Stimulated activated CD4-positive, alpha-beta T cell treated with anti-CD3 and anti-CD28 coated beads, Interleukin-4, amount 100 ng/mL, for 48 hours (primary cell): ENCODE data around the gene SLC6A18.

Source experiments
- DNase-seq, 2 donors: peaks; one replicate each; pipeline ENCODE4 v3.0.0-alpha.2; 2020; ENCODE audit warnings: low read depth in 2 of 2

The SLC6A18 gene

DNA sequence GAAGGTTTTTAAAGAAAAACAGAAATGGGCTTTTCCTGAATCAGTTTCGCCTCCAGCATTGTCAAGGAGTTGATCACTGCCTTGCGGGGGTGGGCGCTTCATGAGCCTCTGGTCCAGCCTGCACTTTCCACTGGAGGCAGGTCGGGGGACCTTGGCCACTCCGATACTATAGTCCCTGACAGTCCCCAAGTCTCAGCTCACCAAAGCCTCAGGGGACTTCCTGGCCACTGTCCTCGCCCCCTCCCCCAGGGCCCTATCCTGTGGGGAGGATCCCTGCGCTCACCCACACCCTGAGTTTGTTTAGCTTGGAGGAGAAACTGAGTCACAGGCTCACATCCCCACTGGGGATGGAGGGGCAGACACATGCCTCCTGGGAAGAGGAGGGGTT lies 22.4 kb upstream of the SLC6A18 start:
- no peak for DNase-seq

DNA sequence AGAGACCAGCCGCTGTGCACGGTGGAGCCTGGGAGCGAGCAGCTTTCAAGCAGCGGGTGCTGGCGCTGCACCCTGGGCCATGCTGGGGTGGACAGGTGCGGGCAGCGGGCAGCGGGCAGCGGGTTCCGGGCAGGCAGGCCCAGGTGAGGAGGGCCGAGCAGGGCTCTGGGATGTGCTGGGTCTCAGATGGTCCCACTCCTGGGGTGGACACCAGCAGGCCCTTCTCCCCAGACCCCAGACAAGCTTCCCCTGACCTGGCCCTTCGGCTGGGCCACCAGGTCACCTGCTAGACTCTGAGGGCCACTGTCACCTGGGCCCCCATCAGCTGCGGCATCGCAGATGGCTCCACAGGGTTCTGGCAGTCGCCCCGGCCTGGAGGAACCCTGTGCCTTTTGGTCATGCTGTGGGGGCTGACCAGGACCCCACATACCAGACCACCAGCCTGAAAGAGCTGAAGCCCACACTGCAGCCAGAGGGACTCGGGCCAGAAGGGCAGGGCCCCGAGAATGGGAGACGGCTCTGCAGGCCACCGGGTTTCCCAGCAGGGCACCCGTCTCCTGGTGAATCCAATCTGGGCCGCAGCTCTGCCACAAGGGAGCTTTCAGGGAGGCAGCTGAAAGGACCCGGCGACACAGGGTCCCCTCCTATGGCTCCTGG lies 21.7 kb upstream of the SLC6A18 start:
- no peak for DNase-seq

DNA sequence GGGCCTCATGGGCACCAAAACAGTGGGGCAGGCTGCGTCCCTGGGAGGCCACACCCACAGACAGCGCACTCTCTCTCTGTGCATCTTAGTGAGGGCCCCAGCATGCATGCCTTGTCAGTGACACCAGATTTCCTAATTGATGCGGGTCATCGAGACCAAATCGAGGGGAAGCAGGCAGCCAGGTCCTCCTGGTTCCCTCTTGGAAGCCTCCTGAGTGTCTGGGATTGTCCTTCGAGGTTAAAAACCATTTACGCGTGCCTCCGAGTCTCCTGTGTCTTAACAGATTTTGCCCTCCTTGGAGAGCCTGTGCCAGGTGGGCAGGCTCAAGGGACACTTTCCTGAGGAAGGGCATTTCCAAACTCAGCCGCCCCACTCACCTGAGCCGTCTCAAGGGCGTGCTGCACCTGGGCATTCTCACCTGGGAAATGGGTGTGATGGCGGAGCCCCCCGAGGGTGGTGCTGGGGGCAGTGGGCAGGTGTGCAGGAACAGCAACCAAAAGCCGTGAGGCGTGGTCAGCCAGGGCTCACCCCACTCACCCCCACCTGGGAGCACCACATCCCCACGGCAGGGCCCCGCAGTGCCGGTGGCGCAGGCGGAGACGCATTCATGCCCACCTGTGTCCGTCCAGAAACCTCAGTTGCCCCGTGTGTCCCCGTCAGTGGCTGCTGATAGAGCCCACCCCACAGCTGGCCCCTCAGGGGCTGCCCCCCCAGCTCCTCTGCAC lies 21.1 kb upstream of the SLC6A18 start:
- no peak for DNase-seq

DNA sequence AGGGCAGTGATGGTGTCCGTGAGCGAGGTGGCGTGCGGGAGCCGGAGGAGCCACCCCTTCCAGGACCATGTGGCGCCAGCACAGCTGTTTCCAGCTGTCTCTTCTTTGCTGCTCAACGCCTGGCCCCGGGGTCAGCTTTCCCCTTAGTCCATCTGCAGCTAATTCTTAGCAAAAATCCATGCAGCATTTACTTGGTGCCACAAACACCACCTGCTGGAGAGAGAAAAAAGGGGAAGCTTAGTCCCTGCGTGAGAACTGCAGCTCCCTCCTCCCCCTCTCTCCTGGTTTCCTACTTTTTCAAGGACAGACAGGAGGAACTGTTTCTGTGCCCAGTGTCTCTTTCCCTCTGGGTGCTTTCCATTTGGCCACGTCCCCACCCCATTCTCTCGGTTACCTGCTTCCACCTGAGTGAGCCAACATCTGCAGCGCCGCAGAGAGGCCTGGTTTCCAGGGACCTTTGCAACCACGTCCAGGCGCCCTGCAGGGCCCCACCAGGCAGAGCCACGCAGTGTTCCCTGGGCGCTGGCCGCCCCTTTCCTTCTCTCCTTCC lies 20.4 kb upstream of the SLC6A18 start:
- no peak for DNase-seq

DNA sequence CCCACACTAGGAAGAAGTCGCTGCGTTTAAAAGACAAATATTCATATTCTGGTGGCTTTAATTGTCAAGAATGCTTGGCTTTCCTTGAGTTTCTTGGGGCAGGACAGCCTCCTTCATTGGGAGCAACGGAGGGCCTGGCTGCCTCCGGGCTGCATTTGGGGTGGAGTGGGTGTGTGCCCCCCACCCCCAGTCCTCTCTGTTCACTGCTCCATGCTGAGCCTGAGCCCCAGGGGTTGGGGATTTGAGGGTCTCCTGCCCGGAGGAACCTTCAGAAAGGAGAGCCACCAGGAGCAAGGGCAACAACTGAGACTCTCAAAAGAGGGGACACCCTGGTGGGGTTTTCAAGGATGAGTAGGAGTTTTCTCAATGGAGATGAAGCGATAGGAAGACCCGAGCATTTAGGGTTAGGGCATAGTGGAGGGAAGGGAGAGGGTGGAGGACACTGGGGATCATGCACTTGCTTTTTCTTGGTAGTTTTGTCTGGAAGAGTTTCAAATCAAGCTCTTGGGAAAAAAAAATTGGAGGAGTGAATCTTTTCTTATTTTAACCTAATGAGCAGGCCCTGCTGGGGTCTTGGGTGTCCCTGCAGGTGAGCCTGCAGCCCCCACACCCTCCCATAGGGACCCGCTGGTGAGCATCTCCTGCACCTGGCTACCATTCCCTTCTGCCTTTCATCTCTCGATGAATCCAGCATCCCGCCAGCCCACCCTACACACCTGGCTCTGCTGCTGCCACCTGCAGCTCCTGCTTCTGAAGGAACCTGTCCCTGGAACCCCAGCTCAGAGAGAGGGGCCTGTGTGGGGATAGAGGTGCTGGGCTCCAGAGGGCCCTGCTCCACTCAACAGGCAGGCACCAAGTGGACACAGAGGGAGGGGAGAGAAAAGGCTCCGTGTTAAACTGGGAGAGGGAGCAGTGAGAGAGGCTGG lies 19.7 kb upstream of the SLC6A18 start:
- DNase-seq = no peak

DNA sequence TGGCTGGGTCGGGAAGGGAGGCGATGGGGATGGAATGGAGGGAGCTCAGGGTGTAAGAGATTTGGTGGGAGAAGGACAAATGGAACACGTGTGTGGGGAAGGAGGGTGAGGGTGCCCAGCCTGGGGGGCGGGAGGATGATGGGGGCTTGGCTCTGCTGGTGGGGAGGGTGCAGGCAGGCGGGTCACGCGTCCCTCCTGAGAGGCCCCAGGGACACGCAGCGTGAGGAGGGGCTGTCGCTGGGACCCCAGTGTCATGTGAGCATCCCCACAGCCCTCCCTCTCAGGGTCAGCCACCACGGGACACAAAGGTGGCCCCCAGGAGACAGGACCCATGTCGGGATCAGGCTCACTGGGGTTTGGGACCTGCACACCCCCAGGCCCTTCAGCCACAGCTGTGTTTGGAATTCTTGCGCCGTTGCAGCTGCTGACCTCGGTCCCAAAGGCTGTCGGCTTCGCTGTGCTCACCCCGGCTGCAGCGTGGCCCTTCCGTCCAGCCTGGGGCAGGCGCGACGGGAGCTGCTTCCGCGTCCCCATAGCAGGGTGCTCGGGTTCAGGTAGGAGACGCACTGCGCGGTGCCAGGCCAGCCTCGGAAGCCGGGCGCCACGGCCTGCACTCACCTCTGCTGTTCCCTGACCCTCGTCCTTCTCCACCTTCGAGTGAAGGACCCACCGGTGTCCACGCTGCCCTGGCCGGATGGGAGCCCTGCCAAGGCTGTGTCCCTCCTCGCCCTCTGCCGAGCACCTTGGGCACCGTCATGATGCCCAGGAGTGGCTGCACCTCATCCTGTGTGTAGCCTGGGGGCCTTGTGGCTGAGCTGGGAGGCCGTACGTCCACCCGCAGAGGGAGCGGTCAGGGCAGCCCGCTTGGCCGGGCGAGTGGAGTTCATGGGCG lies 18.4 kb upstream of the SLC6A18 start:
- DNase-seq = no peak

DNA sequence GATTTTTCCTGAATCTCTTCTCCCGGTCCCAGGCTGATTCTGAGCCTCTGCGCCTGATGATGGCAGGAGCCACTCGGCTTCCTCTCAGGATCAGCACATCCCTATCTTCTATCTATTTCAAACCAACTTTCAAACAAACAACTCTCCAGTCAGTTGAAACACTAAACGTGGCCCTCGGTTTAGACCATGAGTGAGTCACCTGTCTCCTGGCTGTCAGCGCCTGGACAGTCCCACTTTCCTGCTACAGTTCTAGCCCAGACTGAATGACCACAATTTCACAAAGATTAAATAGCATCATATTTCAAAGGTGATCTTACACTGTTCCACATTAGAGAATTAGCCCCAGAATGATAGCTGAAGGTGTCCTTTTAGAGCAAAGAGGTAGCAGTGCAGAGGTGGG lies 17.6 kb upstream of the SLC6A18 start:
- DNase-seq = no peak

DNA sequence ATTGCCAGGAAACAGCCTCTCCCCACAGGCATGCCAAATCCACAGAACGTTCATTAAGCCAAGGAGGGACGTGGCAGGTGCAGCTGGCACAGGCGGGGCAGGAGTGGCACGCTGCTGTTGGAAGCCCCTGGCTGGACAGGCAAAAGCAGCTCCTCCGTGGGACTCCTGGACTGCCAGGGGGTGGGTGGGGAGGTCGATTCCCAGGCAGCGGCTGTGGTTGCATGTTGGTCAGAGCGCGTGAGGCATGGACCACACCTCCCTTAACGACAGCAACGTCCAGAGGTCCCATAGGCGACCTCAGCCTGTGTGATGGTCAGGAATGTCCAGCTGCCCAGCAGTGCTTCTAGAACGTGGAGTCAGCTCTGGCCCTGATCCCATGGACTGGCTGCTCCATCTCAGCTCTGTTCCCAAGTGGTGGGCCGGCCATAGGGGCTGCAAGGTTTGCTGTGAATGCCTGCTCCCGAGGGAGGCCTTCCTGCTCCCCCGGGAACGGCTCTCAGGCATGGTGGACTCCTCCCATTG lies 16.9 kb upstream of the SLC6A18 start:
- DNase-seq = no peak

DNA sequence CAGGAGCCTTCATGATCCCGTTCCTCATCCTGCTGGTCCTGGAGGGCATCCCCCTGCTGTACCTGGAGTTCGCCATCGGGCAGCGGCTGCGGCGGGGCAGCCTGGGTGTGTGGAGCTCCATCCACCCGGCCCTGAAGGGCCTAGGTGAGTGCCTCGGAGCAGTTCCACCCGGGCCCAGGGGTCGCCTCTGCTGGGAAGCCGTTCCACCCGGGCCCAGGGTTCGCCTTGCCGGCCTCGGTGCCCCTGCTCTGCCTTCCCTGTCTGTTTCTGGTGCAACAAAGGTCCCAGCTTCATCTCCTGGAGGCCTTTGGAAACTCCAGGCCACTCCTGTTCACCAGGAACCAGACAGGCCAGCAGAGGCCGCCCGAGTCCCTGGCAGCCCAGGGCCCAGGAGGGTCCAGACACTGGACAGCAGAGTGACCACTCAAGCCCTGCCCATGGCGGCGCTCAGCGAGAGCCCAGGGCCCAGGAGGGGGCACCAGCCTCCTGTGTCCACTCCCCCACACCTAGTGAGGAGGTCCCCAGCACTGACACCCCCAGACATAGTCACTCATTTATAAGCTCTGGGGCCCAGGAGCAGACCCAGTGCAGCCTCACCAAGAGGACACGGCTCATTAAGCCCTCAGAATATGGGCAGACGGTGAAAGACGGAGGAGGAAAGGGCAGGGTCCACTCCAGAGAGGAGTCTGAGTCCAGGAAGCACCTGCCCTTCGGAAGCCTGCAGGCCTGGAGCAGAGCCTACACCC lies 16.3 kb upstream of the SLC6A18 start:
- DNase-seq = no peak

DNA sequence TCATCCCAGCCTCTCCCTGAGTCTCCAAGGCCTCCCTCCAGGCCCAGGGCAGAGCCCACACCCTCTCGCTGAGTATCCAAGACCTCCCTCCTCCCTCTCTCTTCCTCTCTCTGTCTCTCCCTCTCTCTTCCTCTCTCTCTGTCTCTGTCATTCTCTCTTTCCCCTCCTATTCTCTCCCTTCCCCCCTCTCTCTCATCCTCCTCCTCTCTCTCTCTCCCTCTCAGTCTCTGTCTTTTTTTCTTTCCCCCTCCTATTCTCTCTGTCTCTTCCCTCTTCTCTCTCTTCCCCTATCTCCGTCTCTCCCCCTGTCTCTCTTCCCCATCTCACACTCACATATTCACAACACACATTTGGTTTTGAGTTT lies 15.7 kb upstream of the SLC6A18 start:
- no peak for DNase-seq

DNA sequence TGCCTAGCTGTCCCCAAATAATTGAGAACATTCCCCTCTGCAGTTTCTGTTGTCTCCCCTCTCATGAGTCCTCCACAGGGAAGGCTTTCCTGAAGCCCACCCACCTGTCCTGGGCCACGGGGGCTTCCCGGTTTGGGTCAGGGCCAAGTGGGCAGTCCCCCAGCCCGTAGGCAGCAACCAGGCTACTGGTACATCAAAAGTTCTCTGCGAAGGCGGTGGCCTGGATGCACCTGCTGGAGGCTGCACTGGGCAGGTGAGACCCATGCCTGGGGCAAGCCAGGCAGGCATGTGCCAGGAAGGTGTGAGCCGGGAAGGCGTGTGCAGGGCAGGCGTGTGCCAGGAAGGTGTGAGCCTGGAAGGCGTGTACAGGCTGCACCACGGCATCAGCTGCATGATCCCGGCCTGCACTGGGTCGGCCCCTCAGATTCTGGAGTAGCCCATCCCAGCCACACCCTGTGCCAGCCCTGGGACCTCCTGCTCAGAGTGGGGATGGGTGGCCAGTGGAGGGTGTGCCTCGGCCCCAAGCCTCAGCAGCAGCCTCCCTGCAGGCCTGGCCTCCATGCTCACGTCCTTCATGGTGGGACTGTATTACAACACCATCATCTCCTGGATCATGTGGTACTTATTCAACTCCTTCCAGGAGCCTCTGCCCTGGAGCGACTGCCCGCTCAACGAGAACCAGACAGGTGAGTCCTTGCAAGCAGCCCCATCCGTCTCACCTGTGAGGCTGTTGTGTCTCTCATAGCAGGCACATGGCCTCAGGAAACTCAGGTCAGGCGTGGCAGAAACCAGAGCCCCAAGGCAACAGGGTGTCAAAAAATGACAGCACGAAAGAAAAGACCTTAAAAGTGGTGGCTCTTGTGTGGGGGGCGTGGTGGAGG lies 15.0 kb upstream of the SLC6A18 start:
- DNase-seq = no peak

DNA sequence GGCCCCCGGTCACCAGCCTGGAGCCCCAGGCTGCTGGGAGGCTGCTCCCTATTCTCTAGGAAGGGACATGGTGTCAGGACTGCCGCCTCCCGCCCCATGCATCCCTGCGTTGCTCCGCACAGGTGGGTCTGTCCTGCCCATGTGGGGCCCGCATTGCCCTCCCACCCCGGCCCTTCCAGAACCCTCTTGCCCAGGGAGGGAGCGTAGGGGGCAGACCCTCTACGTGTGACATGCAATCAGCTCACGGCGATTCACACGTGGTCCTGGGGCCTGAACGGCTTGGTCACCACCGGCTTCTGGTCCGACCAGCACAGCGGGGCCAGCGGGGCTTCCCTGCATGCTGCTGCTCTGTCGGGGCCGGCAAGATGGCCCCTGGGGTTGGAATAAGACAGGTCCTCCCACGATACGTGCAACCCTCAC lies 14.3 kb upstream of the SLC6A18 start:
- DNase-seq = no peak

DNA sequence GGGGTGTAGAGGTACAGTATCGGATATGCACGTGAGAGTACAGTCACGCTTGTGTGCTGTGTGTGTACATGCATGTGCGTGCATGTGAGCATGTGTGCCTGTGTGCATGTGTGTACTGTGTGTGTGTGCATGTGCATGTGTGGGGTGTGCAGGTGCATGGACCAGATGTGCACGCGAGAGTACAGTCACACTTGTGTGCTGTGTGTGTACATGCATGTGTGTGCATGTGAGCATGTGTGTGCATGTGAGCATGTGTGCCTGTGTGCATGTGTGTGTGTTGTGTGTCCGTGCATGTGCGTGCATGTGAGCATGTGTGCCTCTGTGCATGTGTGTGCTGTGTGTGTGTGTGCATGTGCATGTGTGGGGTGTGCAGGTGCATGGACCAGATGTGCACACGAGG lies 13.5 kb upstream of the SLC6A18 start:
- no peak for DNase-seq

DNA sequence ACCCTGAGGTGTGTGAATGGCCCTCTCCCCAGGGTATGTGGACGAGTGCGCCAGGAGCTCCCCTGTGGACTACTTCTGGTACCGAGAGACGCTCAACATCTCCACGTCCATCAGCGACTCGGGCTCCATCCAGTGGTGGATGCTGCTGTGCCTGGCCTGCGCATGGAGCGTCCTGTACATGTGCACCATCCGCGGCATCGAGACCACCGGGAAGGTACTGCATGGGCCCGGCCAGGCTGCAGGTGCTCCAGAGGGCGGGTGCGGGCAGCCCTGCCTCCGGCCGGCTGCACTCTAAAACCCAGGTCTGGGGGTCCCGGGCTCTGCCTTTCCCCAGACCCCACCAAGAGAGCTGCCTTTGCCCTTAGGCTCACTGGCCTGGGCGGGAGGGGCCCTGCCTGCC lies 12.9 kb upstream of the SLC6A18 start:
- no peak for DNase-seq

DNA sequence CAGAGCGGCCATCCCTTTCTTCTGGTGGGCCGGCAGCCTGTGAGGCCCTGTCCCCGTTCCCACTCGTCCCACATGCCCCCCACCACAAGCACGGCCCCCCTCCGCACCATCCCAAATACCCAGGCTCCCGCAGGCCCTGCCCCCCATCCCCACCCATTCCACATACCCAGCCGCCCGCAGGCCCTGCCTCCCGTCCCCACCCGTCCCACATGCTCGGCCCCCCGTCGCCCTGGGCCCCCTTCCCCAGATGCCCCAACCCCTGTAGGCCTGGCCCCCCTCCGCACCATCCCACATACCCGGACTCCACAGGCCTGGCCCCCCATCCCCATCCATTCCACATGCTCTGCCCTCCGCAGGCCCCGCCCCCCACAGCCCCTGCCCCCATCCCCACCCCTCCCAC lies 12.3 kb upstream of the SLC6A18 start:
- no peak for DNase-seq

DNA sequence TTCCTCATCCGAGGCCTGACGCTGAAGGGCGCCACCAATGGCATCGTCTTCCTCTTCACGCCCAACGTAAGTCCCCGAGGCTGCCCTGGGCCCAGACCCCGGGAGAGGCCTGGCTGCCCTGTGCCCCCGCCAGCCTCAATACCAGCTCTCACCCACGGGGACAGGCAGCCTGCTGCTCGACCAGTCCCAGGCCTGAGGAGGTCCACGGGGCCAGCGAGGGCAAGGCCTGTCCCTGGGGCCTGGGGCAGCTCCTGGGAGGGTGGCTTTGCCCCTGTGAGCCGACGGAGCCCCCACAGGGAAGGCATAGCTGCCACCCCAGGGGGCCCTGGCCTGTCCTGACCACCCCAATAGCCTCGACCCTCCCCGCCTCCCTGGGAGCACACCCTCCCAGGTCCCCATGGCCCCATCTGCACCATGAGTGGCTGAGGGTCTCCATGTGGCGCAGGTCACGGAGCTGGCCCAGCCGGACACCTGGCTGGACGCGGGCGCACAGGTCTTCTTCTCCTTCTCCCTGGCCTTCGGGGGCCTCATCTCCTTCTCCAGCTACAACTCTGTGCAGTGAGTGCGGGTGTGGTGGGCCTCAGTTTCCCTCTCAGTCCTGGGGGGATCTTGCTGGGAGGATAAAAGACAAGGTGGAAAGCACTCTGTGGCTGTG lies 11.5 kb upstream of the SLC6A18 start:
- no peak for DNase-seq

DNA sequence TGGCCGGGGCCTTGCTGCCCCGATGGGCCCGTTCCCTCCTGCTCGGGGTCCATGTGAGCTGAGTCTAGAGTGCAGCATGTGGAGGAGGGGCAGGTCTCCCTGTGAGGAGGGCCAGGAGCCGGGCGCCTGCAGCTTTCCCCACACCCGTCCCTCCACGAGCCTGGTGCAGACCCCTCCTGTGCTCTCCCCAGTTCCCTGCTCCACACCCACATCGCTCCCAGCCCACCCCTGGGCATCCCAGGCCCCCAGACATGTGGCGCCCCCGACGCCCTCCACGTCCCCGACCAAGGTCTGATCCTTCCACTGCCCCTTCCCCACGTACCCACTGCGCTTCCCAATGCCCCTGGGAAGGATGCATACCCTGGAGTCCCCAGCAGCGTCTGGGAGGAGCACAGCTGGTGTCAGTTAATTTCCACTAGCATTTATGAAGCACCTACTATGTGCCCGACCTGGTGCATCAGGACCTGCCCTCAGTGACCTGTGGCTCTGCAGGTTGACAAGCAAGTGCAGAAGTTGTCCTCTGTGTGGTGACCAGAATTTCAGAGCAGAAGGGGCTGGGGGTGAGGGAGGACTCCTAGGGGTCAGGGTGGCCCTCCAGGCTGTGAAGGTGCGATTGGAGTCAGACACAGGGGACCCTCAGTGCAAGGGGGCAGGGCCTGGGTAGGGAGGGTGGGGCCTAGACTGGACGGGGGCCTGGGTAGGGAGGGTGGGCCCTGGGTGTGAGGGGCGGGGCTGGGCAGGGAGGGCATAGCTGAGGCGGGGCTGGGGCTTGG lies 10.8 kb upstream of the SLC6A18 start:
- no peak for DNase-seq

DNA sequence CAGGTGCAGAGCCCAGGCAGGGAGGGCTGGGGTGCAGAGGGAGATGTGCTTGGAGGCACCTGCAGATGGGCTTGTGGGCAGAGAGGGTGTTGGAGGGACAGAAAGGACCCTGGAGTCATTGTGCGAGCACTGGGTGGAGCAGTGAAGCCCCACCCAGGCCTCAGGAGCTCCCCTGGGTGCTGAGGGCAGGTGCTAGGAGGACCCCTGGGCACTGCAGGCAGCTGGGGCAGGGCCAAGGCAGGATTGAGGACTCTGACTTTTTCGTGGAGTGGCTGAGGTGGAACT lies 10.3 kb upstream of the SLC6A18 start:
- DNase-seq = no peak
